ENCODE measurements around the gene ACOT11.

GRCh38 chr1:54596756-54597155 is 48.7 kb downstream of the ACOT11 start:
- TF ChIP-seq POLR2AphosphoS5 (IDR thresholded peaks at IDR 0.05; ENCODE audit: borderline replicate concordance, low read depth, low read length) (no peak), EZH2 (IDR thresholded peaks at IDR 0.05) (no peak), FOXP2 (optimal IDR thresholded peaks at IDR 0.05; ENCODE audit: control extremely low read depth, extremely low read length, insufficient read depth) (no peak)
